ENCODE data around the gene PSIP1.

The PSIP1 gene

DNA sequence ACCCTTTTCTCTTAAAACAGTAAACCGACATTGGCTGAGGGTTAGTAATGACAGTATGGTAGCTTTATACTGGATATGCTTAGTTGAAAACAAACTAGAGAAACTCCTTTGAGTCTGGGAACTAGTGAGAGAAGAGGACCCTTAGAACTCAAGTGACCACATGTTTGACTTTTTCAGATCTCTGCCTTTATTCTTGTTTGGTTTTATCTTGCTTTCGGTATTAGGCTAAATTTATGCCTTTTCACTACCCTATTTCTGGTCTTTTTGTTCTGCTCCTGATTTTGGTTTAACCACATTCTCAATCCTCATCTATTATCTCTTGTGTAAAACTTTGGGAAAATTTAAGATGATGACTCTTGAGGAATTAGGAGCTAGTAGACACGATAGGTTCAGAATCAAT lies 77.1 kb downstream of the PSIP1 start (continued):
- TF ChIP-seq MZF1 (tag by site-specific recombination; IDR thresholded peaks at IDR 0.05; ENCODE audit: borderline replicate concordance) (no peak), SCRT2 (tag by site-specific recombination; IDR thresholded peaks at IDR 0.05) (no peak), ZNF623 (tag by site-specific recombination; IDR thresholded peaks at IDR 0.05) (no peak), ZNF549 (tag by site-specific recombination; IDR thresholded peaks at IDR 0.05) (no peak), HOXC10 (CRISPR knock-in tag; IDR thresholded peaks at IDR 0.05) (no peak), ZNF747 (tag by site-specific recombination; IDR thresholded peaks at IDR 0.05) (no peak)
- TF ChIP-seq, protein P1, sequence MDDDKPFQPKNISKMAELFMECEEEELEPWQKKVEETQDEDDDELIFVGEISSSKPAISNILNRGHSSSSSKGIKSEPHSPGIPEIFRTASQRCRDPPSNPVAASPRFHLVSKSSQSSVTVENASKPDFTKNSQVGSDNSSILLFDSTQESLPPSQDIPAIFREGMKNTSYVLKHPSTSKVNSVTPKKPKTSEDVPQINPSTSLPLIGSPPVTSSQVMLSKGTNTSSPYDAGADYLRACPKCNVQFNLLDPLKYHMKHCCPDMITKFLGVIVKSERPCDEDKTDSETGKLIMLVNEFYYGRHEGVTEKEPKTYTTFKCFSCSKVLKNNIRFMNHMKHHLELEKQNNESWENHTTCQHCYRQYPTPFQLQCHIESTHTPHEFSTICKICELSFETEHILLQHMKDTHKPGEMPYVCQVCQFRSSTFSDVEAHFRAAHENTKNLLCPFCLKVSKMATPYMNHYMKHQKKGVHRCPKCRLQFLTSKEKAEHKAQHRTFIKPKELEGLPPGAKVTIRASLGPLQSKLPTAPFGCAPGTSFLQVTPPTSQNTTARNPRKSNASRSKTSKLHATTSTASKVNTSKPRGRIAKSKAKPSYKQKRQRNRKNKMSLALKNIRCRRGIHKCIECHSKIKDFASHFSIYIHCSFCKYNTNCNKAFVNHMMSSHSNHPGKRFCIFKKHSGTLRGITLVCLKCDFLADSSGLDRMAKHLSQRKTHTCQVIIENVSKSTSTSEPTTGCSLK (tag by site-specific recombination; IDR thresholded peaks at IDR 0.05), result no peak

DNA sequence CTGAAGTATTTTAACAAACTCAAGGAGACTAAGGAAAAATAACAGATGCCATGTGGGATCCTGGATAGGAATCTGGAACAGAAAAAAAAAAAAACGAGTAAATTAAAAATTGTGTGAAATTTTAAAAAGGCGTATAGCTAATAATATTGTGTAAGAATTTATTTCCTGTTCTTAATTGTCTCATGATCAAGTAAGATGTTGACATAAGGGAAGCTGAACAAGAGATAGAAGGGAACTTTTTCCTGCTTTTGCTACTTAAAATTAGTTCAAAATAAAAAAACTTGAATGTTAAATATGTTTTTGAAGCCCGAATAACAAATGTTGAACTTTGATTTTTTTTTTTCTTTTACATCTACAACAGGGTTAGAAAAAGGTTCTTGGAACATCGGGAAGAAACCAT lies 77.6 kb downstream of the PSIP1 start:
- CTCF ChIA-PET, result interaction anchor here (0.6 to 0.7 kb wide), 3 partner anchors 29 to 51 kb away, joined by 3 to 6 read pairs (median 4); no protein-coding TSS in a partner anchor
- H3K27ac ChIP-seq (ENCODE audit: extremely low read depth, low read depth, low read length), result no peak overlapping the region
- POLR2A ChIA-PET, result interaction anchor here (1.6 kb wide), 1 partner anchor 120 kb away, joined by 3 read pairs; the partner anchor contains the start of gene CCDC171
- TF ChIP-seq ZNF211 (tag by site-specific recombination; IDR thresholded peaks at IDR 0.05; ENCODE audit: low read depth), result no peak
- no peak for TF ChIP-seq ZNF174 (tag by site-specific recombination; IDR thresholded peaks at IDR 0.05)
- TF ChIP-seq MEIS1 (CRISPR knock-in tag; IDR thresholded peaks at IDR 0.05; ENCODE audit: borderline replicate concordance), result no peak
- TF ChIP-seq ZNF302 (tag by site-specific recombination; IDR thresholded peaks at IDR 0.05; ENCODE audit: low read depth), result no peak
- H3K4me3 ChIP-seq (ENCODE audit: low read depth, low read length), result no peak overlapping the region
- peaks cover 6% of the 10 kb centered on the region; the same call in 1 of the 2 replicates for H3K4me1 ChIP-seq (ENCODE audit: control insufficient read depth, insufficient read depth, low read length)
- H3K9me3 ChIP-seq (ENCODE audit: control insufficient read depth, insufficient read depth, low read depth, low read length), result no peaks in the 10 kb centered on the region
- peaks cover 30 to 37% of the 10 kb centered on the region in 2 experiments for H3K36me3 ChIP-seq (ENCODE audit: control insufficient read depth in 2 of 2, insufficient read depth in 1 of 2, low read length in 2 of 2)

DNA sequence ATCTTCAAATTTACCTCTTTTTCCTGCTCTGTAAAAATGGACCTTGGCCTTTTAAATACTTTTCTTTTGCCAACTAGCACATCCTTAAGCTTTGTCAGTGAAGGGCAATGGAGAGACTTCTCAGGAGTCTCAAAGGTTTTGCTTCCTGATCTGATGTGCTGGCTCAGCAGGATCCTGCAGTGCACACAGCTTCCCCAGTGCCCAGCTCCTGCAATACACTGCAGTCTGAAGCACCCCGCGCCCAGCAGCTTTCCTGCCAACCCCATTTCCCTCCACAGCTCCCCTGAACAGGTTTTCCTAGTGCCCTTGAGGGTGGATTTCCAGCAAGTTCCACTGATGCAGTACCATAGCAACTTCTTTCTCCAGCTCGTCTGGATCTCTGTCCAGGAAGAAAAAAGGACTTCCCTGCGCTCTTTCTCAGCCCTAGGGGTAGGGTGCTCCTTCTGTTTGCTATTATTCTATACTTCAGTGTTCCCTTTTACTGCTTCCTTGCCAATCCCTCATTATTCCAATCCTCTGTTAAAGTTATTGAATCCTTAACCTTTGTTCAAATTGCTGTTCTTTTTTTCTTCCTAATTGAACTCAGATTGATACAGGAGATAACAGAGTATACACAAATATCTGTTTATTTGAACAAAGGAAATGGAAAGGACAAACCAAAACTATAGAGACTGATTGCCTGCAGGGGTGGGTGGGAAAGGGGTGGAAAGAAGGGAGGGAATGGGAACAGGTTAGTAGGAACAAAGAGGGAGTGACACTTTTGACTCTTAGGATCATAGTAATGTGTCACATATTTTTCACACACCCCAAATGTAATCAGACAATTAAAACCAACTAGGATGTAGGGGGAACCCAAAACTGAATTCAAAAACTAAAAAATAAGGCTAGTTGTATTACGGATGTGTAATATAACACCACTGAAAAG lies 79.6 kb downstream of the PSIP1 start:
- Histone ChIP-seq H3K4me3 (ENCODE audit: low read depth, low read length) (no peak overlapping the region), H3K27ac (ENCODE audit: extremely low read depth, low read depth, low read length) (no peak overlapping the region), H3K4me1 (ENCODE audit: control insufficient read depth, insufficient read depth, low read length) (peaks cover 6% of the 10 kb centered on the region; the same call in 1 of the 2 replicates), H3K36me3 (ENCODE audit: control insufficient read depth in 2 of 2, insufficient read depth in 1 of 2, low read length in 2 of 2) (peaks cover 28 to 32% of the 10 kb centered on the region in 2 experiments), H3K9me3 (ENCODE audit: control insufficient read depth, insufficient read depth, low read depth, low read length) (no peaks in the 10 kb centered on the region)
- POLR2A ChIA-PET, result no interaction called here
- CTCF ChIA-PET, result interaction anchor here (0.6 kb wide), 1 partner anchor 591 kb away, joined by 3 read pairs; no protein-coding TSS in a partner anchor
- TF ChIP-seq MYNN (tag by site-specific recombination; IDR thresholded peaks at IDR 0.05; ENCODE audit: borderline replicate concordance), result no peak
- no peak for TF ChIP-seq ZNF114 (tag by site-specific recombination; IDR thresholded peaks at IDR 0.05)
- no peak for TF ChIP-seq ZNF24 (tag by site-specific recombination; IDR thresholded peaks at IDR 0.05)
- TF ChIP-seq ZNF169 (tag by site-specific recombination; IDR thresholded peaks at IDR 0.05), result no peak
- peak; percentile 65 for TF ChIP-seq FEZF1 (tag by site-specific recombination; IDR thresholded peaks at IDR 0.05)
- no peak for TF ChIP-seq MEIS1 (CRISPR knock-in tag; IDR thresholded peaks at IDR 0.05; ENCODE audit: borderline replicate concordance)
- no peak for TF ChIP-seq ZIC2 (tag by site-specific recombination; IDR thresholded peaks at IDR 0.05)
- TF ChIP-seq ZNF560 (tag by site-specific recombination; IDR thresholded peaks at IDR 0.05; ENCODE audit: borderline replicate concordance), result no peak
- TF ChIP-seq ZNF664 (tag by site-specific recombination; IDR thresholded peaks at IDR 0.05), result no peak
- TF ChIP-seq ZNF677 (tag by site-specific recombination; IDR thresholded peaks at IDR 0.05), result no peak
- TF ChIP-seq OSR2 (tag by site-specific recombination; IDR thresholded peaks at IDR 0.05), result no peak
- TF ChIP-seq RBAK (tag by site-specific recombination; IDR thresholded peaks at IDR 0.05), result no peak
- peak; percentile 55 for TF ChIP-seq KLF1 (tag by site-specific recombination; IDR thresholded peaks at IDR 0.05)
- no peak for TF ChIP-seq KLF10 (tag by site-specific recombination; IDR thresholded peaks at IDR 0.05)
